ENCODE data around the gene VSIG10. TPM values are rescaled to one million over a fixed set of nuclear protein-coding genes. Genes with fewer than 3 reads are reported as not detected.

VSIG10 gene
- total and polyA plus RNA-seq, 2 donors (not counting 1 experiment from before 2014, with no cell fraction given) = 9.1 to 31.7 TPM

DNA sequence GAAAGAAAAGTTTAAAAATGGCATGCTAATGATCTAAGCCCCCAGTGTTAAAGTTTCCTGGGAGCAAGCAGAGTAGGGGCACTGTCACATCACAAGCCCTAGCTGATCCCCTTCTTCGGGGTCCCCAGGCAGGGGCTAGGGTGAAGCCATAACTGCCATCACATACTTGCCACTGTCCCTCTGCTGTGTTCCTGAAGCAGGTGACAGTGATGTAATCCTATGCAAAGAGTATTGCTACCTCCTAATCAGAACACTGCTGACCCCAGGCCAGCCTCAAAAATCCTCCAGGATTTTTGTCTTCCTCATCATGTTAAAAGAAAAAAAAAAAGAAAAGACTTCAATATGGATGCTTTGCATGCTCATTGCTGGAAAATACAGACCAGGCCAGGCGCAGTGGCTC is 88.5 kb downstream of the VSIG10 start:
- H4K20me1 ChIP-seq (ENCODE audit: control insufficient read depth, extremely low read depth, insufficient read depth, low read length) = no peaks in the 10 kb centered on the region
- TF ChIP-seq EZH2 (IDR thresholded peaks at IDR 0.05; ENCODE audit: low read length, missing control alignments) = no peak
- TF ChIP-seq, protein P1, sequence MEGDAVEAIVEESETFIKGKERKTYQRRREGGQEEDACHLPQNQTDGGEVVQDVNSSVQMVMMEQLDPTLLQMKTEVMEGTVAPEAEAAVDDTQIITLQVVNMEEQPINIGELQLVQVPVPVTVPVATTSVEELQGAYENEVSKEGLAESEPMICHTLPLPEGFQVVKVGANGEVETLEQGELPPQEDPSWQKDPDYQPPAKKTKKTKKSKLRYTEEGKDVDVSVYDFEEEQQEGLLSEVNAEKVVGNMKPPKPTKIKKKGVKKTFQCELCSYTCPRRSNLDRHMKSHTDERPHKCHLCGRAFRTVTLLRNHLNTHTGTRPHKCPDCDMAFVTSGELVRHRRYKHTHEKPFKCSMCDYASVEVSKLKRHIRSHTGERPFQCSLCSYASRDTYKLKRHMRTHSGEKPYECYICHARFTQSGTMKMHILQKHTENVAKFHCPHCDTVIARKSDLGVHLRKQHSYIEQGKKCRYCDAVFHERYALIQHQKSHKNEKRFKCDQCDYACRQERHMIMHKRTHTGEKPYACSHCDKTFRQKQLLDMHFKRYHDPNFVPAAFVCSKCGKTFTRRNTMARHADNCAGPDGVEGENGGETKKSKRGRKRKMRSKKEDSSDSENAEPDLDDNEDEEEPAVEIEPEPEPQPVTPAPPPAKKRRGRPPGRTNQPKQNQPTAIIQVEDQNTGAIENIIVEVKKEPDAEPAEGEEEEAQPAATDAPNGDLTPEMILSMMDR (conservative IDR thresholded peaks at IDR 0.05 in 1 of 2, IDR thresholded peaks at IDR 0.05 in 1 of 2; ENCODE audit: low read depth in 1 of 2, low read length in 2 of 2) = no peak
- H3K4me1 ChIP-seq (ENCODE audit: control insufficient read depth, extremely low read depth, insufficient read depth, low read length) = no peaks in the 10 kb centered on the region
- H3K4me3 ChIP-seq (replicated peaks in 1 of 4; ENCODE audit: control extremely low read depth in 1 of 4, insufficient read depth in 1 of 4, low read depth in 3 of 4, low read length in 4 of 4) = no peak overlapping the region
- H3K9me3 ChIP-seq (ENCODE audit: control insufficient read depth, insufficient read depth, low read depth, low read length) = no peaks in the 10 kb centered on the region
- H3K79me2 ChIP-seq (ENCODE audit: control insufficient read depth, insufficient read depth, low read length) = peaks cover 18% of the 10 kb centered on the region
- H3K27me3 ChIP-seq (ENCODE audit: control insufficient read depth, insufficient read depth, low read length) = no peaks in the 10 kb centered on the region
- no peak overlapping the region for H3K9ac ChIP-seq (ENCODE audit: insufficient read depth, low read length)
- H2AFZ ChIP-seq (ENCODE audit: low read length) = no peak overlapping the region
- H3K27ac ChIP-seq (ENCODE audit: insufficient read depth, low read length) = no peak overlapping the region
- no peak overlapping the region for H3K4me2 ChIP-seq (ENCODE audit: extremely low read depth, insufficient read depth, low read length)
- DNase-seq (ENCODE audit: low read depth in 2 of 2) = no peak
- H3K36me3 ChIP-seq (ENCODE audit: control insufficient read depth, insufficient read depth, low read length) = peaks cover 3% of the 10 kb centered on the region

Other genes starting within 250 kb of the VSIG10 start
- gene KSR2, start 135.0 kb downstream of the VSIG10 start, total RNA-seq = not detected in 2 replicates
- not detected in 2 replicates for gene KSR2, start 135.0 kb downstream of the VSIG10 start, polyA plus RNA-seq
- 9.9 and 10.5 TPM in 2 replicates for gene RFC5, start 87.3 kb downstream of the VSIG10 start, total RNA-seq
- 9.8 and 19.3 TPM in 2 replicates for gene RFC5, start 87.3 kb downstream of the VSIG10 start, polyA plus RNA-seq
- 77.3 and 122 TPM in 2 replicates for gene WSB2, start 42.8 kb downstream of the VSIG10 start, total RNA-seq
- gene WSB2, start 42.8 kb downstream of the VSIG10 start, polyA plus RNA-seq = 118 and 162 TPM in 2 replicates
- 175 and 290 TPM in 2 replicates for gene PEBP1, start 32.1 kb upstream of the VSIG10 start, total RNA-seq
- 193 and 233 TPM in 2 replicates for gene PEBP1, start 32.1 kb upstream of the VSIG10 start, polyA plus RNA-seq